Neutrophil (primary cell): ENCODE results near the gene SNX24.

Experiments used
- H3K27ac ChIP-seq: fragments of 200-600 bp; sonication (generic); 2 replicates; pipeline ENCODE4 v1.5.1; 2016; ENCODE audit warnings: mild to moderate bottlenecking, moderate library complexity
- H3K27me3 ChIP-seq: fragments of 200-600 bp; sonication (generic); 2 replicates; pipeline ENCODE4 v1.6.0; 2016; ENCODE audit warnings: mild to moderate bottlenecking
- H3K36me3 ChIP-seq: fragments of 200-600 bp; sonication (generic); 2 replicates; pipeline ENCODE4 v1.5.1; 2017
- H3K4me1 ChIP-seq, 2 experiments: fragments of 200-600 bp in 1 of 2; sonication (generic) in 1 of 2; 1 replicate in 1 of 2; 2 replicates in 1 of 2; pipeline versions ENCODE4 v1.5.1 to v1.6.1; 2013 to 2016; ENCODE audit warnings: low read depth in 1 of 2, low read length in 1 of 2, mild to moderate bottlenecking in 1 of 2, moderate library complexity in 1 of 2; ENCODE audit not compliant: control insufficient read depth in 1 of 2, insufficient read depth in 1 of 2
- H3K4me3 ChIP-seq, 2 experiments: fragments of 200-600 bp in 1 of 2; sonication (generic) in 1 of 2; 1 replicate in 1 of 2; 2 replicates in 1 of 2; pipeline ENCODE4 v1.5.1; 2013 to 2016; ENCODE audit warnings: low read depth in 1 of 2, low read length in 1 of 2, mild to moderate bottlenecking in 1 of 2, moderate library complexity in 1 of 2
- H3K9me3 ChIP-seq: fragments of 200-600 bp; sonication (generic); 2 replicates; pipeline ENCODE4 v1.5.1; 2016
- CTCF ChIP-seq: fragments of 200-600 bp; sonication (generic); IDR thresholded peaks from 2 replicates; pipeline ENCODE4 v1.5.1; 2016; ENCODE audit warnings: antibody characterized with exemption

The SNX24 gene

GRCh38 chr5:122845229-122846050, at the start of gene SNX24:
TSS of gene SNX24 (plus strand) at chr5:122845613. CDS start at chr5:122845634, 21 bp downstream.
- H3K4me1 ChIP-seq, result peaks cover 18 to 26% of the 10 kb centered on the region in 2 experiments
- peak within 1 kb of the TSS; percentile 61 to 79 for H3K4me3 ChIP-seq
- H3K36me3 ChIP-seq, result no peaks in the 10 kb centered on the region
- TF ChIP-seq CTCF, result no peak
- H3K27ac ChIP-seq, result no peak within 1 kb of the TSS
- H3K27me3 ChIP-seq, result peaks cover 34% of the 10 kb centered on the region
- H3K9me3 ChIP-seq, result no peaks in the 10 kb centered on the region

GRCh38 chr5:122805481-122805880, 39.9 kb upstream of the SNX24 start:
- no peak for TF ChIP-seq CTCF
- Histone ChIP-seq H3K9me3 (no peaks in the 10 kb centered on the region), H3K27ac (no peak overlapping the region), H3K4me1 (no peaks in the 10 kb centered on the region), H3K36me3 (peaks cover 77% of the 10 kb centered on the region), H3K4me3 (no peak overlapping the region), H3K27me3 (no peaks in the 10 kb centered on the region)

GRCh38 chr5:122810405-122810804, 35.0 kb upstream of the SNX24 start:
- Histone ChIP-seq H3K27me3 (no peaks in the 10 kb centered on the region), H3K4me3 (no peak overlapping the region)

GRCh38 chr5:122815218-122815767, 30.1 kb upstream of the SNX24 start:
- H3K27me3 ChIP-seq, result no peaks in the 10 kb centered on the region
- H3K36me3 ChIP-seq, result peaks cover 40% of the 10 kb centered on the region
- TF ChIP-seq CTCF, result no peak
- H3K9me3 ChIP-seq, result no peaks in the 10 kb centered on the region
- H3K27ac ChIP-seq, result no peak overlapping the region
- peaks cover 0 to 9% of the 10 kb centered on the region in 2 experiments for H3K4me1 ChIP-seq
- no peak overlapping the region for H3K4me3 ChIP-seq

More at GRCh38 chr5:122810405-122810804, 35.0 kb upstream of the SNX24 start:
- no peaks in the 10 kb centered on the region for H3K9me3 ChIP-seq
- H3K27ac ChIP-seq, result no peak overlapping the region
- TF ChIP-seq CTCF, result no peak
- H3K4me1 ChIP-seq, result peaks cover 0 to 9% of the 10 kb centered on the region in 2 experiments
- H3K36me3 ChIP-seq, result peaks cover 45% of the 10 kb centered on the region

DNA sequence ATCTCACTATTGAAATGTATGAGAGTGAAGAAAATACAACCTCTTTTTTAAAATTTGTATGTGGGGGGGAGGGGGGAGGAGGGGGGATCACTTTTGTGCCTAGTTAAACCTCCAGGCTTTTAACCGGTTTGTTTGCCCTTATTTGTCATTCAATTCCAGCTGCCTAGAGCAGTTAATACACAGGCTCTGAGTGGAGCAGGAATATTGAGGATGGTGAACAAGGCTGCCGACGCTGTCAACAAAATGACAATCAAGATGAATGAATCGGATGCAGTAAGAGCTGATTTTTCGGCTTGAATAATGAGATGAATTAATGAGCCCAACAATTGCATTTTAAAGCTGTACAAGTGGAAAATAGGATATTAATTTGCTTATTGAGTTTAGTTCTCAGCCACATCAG, 28.7 kb upstream of the SNX24 start:
- Histone ChIP-seq H3K36me3 (peaks cover 44% of the 10 kb centered on the region), H3K9me3 (no peaks in the 10 kb centered on the region), H3K27ac (no peak overlapping the region), H3K27me3 (no peaks in the 10 kb centered on the region), H3K4me1 (peaks cover 0 to 9% of the 10 kb centered on the region in 2 experiments), H3K4me3 (no peak overlapping the region)
- TF ChIP-seq CTCF, result no peak
